ENCODE results near the gene SMG7.

SMG7 gene

DNA sequence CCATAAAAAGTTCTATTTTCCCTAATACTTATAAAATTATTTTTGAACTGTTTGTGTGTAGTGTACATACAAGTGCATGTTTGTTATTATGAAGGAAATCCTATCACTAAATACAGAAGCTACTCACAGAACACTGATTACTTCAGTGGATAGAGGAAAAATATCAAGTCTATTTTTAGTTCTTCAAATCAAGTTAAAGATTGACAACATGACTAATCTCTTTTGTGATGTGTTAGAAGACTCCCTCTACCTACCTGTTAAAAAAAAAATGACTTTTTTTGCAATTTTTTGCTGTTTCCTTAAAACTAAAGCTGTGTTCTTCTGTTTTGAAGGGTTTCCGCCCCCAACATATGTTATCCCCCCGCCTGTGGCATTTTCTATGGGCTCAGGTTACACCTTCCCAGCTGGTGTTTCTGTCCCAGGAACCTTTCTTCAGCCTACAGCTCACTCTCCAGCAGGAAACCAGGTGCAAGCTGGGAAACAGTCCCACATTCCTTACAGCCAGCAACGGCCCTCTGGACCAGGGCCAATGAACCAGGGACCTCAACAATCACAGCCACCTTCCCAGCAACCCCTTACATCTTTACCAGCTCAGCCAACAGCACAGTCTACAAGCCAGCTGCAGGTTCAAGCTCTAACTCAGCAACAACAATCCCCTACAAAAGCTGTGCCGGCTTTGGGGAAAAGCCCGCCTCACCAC is 72.4 kb downstream of the SMG7 start:
- Histone ChIP-seq H3K4me2 (ENCODE audit: low read length) (no peak overlapping the region), H3K4me1 (ENCODE audit: control insufficient read depth, low read length) (peaks cover 35% of the 10 kb centered on the region), H3K9me2 (replicated peaks; ENCODE audit: control insufficient read depth, low read length) (no peaks in the 10 kb centered on the region), H4K20me1 (ENCODE audit: control insufficient read depth, insufficient read depth, low read depth, low read length) (no peaks in the 10 kb centered on the region), H3K27ac (ENCODE audit: low read depth, low read length) (no peak overlapping the region), H3K36me3 (ENCODE audit: control insufficient read depth, low read length) (peaks cover 94% of the 10 kb centered on the region), H3K79me2 (ENCODE audit: control insufficient read depth, low read length) (no peaks in the 10 kb centered on the region), H3K9me3 (ENCODE audit: control insufficient read depth, insufficient read depth, low read length) (no peaks in the 10 kb centered on the region), H3K4me3 (ENCODE audit: low read length) (no peak overlapping the region), H3K27me3 (ENCODE audit: control insufficient read depth, low read length) (no peaks in the 10 kb centered on the region), H3F3A (ENCODE audit: control insufficient read depth, insufficient read depth) (peaks cover 10% of the 10 kb centered on the region; the same call in 1 of the 2 replicates)
- no peak for TF ChIP-seq EZH2phosphoT487 (IDR thresholded peaks at IDR 0.05; ENCODE audit: borderline replicate concordance, low read length)
- TF ChIP-seq, protein P1, sequence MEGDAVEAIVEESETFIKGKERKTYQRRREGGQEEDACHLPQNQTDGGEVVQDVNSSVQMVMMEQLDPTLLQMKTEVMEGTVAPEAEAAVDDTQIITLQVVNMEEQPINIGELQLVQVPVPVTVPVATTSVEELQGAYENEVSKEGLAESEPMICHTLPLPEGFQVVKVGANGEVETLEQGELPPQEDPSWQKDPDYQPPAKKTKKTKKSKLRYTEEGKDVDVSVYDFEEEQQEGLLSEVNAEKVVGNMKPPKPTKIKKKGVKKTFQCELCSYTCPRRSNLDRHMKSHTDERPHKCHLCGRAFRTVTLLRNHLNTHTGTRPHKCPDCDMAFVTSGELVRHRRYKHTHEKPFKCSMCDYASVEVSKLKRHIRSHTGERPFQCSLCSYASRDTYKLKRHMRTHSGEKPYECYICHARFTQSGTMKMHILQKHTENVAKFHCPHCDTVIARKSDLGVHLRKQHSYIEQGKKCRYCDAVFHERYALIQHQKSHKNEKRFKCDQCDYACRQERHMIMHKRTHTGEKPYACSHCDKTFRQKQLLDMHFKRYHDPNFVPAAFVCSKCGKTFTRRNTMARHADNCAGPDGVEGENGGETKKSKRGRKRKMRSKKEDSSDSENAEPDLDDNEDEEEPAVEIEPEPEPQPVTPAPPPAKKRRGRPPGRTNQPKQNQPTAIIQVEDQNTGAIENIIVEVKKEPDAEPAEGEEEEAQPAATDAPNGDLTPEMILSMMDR (IDR thresholded peaks at IDR 0.05; ENCODE audit: low read depth, low read length, poor library complexity, severe bottlenecking) = no peak

GRCh38 chr1:183546427-183546826 is 74.1 kb downstream of the SMG7 start:
- Histone ChIP-seq H3K27me3 (ENCODE audit: control insufficient read depth, low read length) (no peaks in the 10 kb centered on the region), H3K4me3 (ENCODE audit: low read length) (no peak overlapping the region), H3K9me3 (ENCODE audit: control insufficient read depth, insufficient read depth, low read length) (no peaks in the 10 kb centered on the region), H3K4me1 (ENCODE audit: control insufficient read depth, low read length) (peaks cover 35% of the 10 kb centered on the region), H3K27ac (ENCODE audit: low read depth, low read length) (no peak overlapping the region), H4K20me1 (ENCODE audit: control insufficient read depth, insufficient read depth, low read depth, low read length) (no peaks in the 10 kb centered on the region), H3K9me2 (replicated peaks; ENCODE audit: control insufficient read depth, low read length) (no peaks in the 10 kb centered on the region), H3K79me2 (ENCODE audit: control insufficient read depth, low read length) (no peaks in the 10 kb centered on the region), H3F3A (ENCODE audit: control insufficient read depth, insufficient read depth) (peaks cover 10% of the 10 kb centered on the region; the same call in 1 of the 2 replicates), H3K4me2 (ENCODE audit: low read length) (no peak overlapping the region), H3K36me3 (ENCODE audit: control insufficient read depth, low read length) (peaks cover 97% of the 10 kb centered on the region)
- no peak for TF ChIP-seq EZH2phosphoT487 (IDR thresholded peaks at IDR 0.05; ENCODE audit: borderline replicate concordance, low read length)
- TF ChIP-seq, protein P1 (IDR thresholded peaks at IDR 0.05; ENCODE audit: low read depth, low read length, poor library complexity, severe bottlenecking) = no peak

- Histone ChIP-seq H3K27ac (ENCODE audit: low read depth, low read length) (no peak overlapping the region), H3K27me3 (ENCODE audit: control insufficient read depth, low read length) (no peaks in the 10 kb centered on the region), H3K4me1 (ENCODE audit: control insufficient read depth, low read length) (peaks cover 35% of the 10 kb centered on the region), H4K20me1 (ENCODE audit: control insufficient read depth, insufficient read depth, low read depth, low read length) (0 out of 2 replicates have a peak, but pooled peaks cover 3% of the 10 kb centered on the region), H3K9me3 (ENCODE audit: control insufficient read depth, insufficient read depth, low read length) (no peaks in the 10 kb centered on the region), H3K9me2 (replicated peaks; ENCODE audit: control insufficient read depth, low read length) (no peaks in the 10 kb centered on the region), H3K4me2 (ENCODE audit: low read length) (no peak overlapping the region), H3K36me3 (ENCODE audit: control insufficient read depth, low read length) (peaks cover 98% of the 10 kb centered on the region), H3K4me3 (ENCODE audit: low read length) (no peak overlapping the region), H3K79me2 (ENCODE audit: control insufficient read depth, low read length) (no peaks in the 10 kb centered on the region), H3F3A (ENCODE audit: control insufficient read depth, insufficient read depth) (no peaks in the 10 kb centered on the region; the same call in 1 of the 2 replicates)
- TF ChIP-seq EZH2phosphoT487 (IDR thresholded peaks at IDR 0.05; ENCODE audit: borderline replicate concordance, low read length) = no peak
- TF ChIP-seq, protein P1 (IDR thresholded peaks at IDR 0.05; ENCODE audit: low read depth, low read length, poor library complexity, severe bottlenecking) = no peak
Measured at GRCh38 chr1:183548116-183548515, 75.8 kb downstream of the SMG7 start.
